K562 (cell line): ENCODE data around the gene MARCKS. TPM values are rescaled to one million over a fixed set of nuclear protein-coding genes. Genes with fewer than 3 reads are reported as not detected.

Experiments
- ATAC-seq: fragments of 200-7000 bp; cut with Tn5 transposase; 3 replicates; pipeline ENCODE4 v1.9.1; 2020; ENCODE audit warnings: moderate library complexity
- BruUV-seq: library from RNA; stranded (reverse); fragments of 400-500 nt; replicated peaks from 2 replicates; lab custom pipeline; 2021; lab: Mats Ljungman, UMichigan
- CTCF ChIA-PET: fragments of 300-600 bp; formaldehyde crosslinking; extraction: SDS; loops from one replicate; lab custom pipeline; 2021; ENCODE audit warnings: low intra/inter-chr PET ratio; lab: Yijun Ruan, JAX
- POLR2A ChIA-PET: fragments of 300-600, 350-650 bp; sonication (Branson Sonifier 250); formaldehyde crosslinking; extraction: SDS; loops from one replicate; lab custom pipeline; 2021; ENCODE audit warnings: antibody characterized with exemption, inconsistent platforms; lab: Yijun Ruan, JAX
- DNase-seq, 4 experiments: peaks; one replicate each; pipeline versions ENCODE4 v3.0.0 to v3.0.0-alpha.2; 2011 to 2018; ENCODE audit warnings: low spot score in 3 of 4, mixed read lengths in 3 of 4; ENCODE audit errors: extremely low read depth in 1 of 4
- FAIRE-seq: peaks from 2 replicates; lab custom pipeline; 2011; peaks lifted over from hg19 to GRCh38; lab: Jason Lieb, UNC
- H2AFZ ChIP-seq: 2 replicates; pipeline ENCODE4 v1.6.0; 2011; ENCODE audit warnings: low read depth, low read length, control low read depth, inconsistent platforms
- H3K27ac ChIP-seq: fragments of 200-600 bp; 3 replicates; pipeline ENCODE4 v1.8.0; 2011; ENCODE audit warnings: low read depth, mild to moderate bottlenecking, control low read depth, inconsistent platforms, low read length, moderate library complexity, mixed read lengths; ENCODE audit errors: extremely low read depth
- H3K27me3 ChIP-seq, 2 experiments: fragments of 300-600 bp in 1 of 2; 2 replicates in 1 of 2; 3 replicates in 1 of 2; pipeline versions ENCODE4 v1.6.0 to v1.8.0; 2011; ENCODE audit warnings: inconsistent platforms in 2 of 2, low read length in 2 of 2, mild to moderate bottlenecking in 1 of 2, mixed read lengths in 1 of 2, moderate library complexity in 1 of 2; ENCODE audit not compliant: control insufficient read depth in 2 of 2, insufficient read depth in 2 of 2
- H3K36me3 ChIP-seq: fragments of 300-600 bp; 3 replicates; pipeline ENCODE4 v1.8.0; 2011; ENCODE audit warnings: mild to moderate bottlenecking, low read length, inconsistent platforms; ENCODE audit not compliant: control insufficient read depth, insufficient read depth
- H3K4me1 ChIP-seq, 2 experiments: fragments of 200-600 bp in 1 of 2; replicated peaks in 1 of 2; 2 replicates in 1 of 2; 3 replicates in 1 of 2; pipeline versions ENCODE4 v1.5.1 to v1.8.0; 2011; ENCODE audit warnings: inconsistent platforms in 2 of 2, low read length in 2 of 2, mild to moderate bottlenecking in 1 of 2, mixed read lengths in 1 of 2, moderate library complexity in 1 of 2; ENCODE audit not compliant: control insufficient read depth in 2 of 2, insufficient read depth in 2 of 2
- H3K4me2 ChIP-seq: 2 replicates; pipeline ENCODE4 v1.6.1; 2011; ENCODE audit warnings: low read length, control low read depth, inconsistent platforms, mixed read lengths; ENCODE audit not compliant: insufficient read depth
- H3K4me3 ChIP-seq: fragments of 200-600 bp; sonication (generic), shearing (Covaris generic); 2 replicates; pipeline ENCODE4 v1.5.1; 2016; ENCODE audit warnings: control low read depth, inconsistent platforms
- H3K79me2 ChIP-seq: fragments of 200-600 bp; 3 replicates; pipeline ENCODE4 v1.8.0; 2011; ENCODE audit warnings: low read length, inconsistent platforms; ENCODE audit not compliant: control insufficient read depth, insufficient read depth
- H3K9ac ChIP-seq, 2 experiments: 2 replicates each; pipeline versions ENCODE4 v1.6.0 to v1.6.1; 2011; ENCODE audit warnings: low read depth in 2 of 2, low read length in 2 of 2, control low read depth in 1 of 2, inconsistent platforms in 1 of 2, mild to moderate bottlenecking in 1 of 2, mixed read lengths in 1 of 2; ENCODE audit not compliant: insufficient read depth in 1 of 2
- H3K9me1 ChIP-seq: one replicate; pipeline ENCODE4 v1.6.0; 2011; ENCODE audit warnings: inconsistent platforms, mild to moderate bottlenecking, low read length, moderate library complexity; ENCODE audit not compliant: control insufficient read depth, insufficient read depth
- H3K9me3 ChIP-seq: replicated peaks from 2 replicates; pipeline ENCODE4 v1.5.1; 2011; ENCODE audit warnings: low read depth, low read length, inconsistent platforms; ENCODE audit not compliant: control insufficient read depth, insufficient read depth
- H4K20me1 ChIP-seq: replicated peaks from 2 replicates; pipeline ENCODE4 v1.6.1; 2011; ENCODE audit warnings: low read length, inconsistent platforms, mixed read lengths; ENCODE audit not compliant: control insufficient read depth, insufficient read depth
- CCAR2 ChIP-seq: fragments of 200-400 bp; formaldehyde crosslinking; IDR thresholded peaks from 2 replicates; pipeline ENCODE4 v1.6.1; 2017; ENCODE audit warnings: mild to moderate bottlenecking, low read depth, low read length
- ESRRB ChIP-seq: fragments of 250-450 bp; sonication (Bioruptor Pico); IDR thresholded peaks from 2 replicates; pipeline ENCODE4 v1.5.0; 2020; ENCODE audit warnings: mild to moderate bottlenecking, moderate library complexity, borderline replicate concordance
- HCFC1 ChIP-seq: IDR thresholded peaks from 2 replicates; pipeline ENCODE4 v1.6.1; 2012; ENCODE audit warnings: low read depth, low read length, improper control_type of control experiment
- IRF2 ChIP-seq: sonication (generic); formaldehyde crosslinking; IDR thresholded peaks from 2 replicates; pipeline ENCODE4 v1.8.1; 2022; ENCODE audit warnings: mild to moderate bottlenecking, missing genetic modification reagents
- JUND ChIP-seq, 2 experiments: IDR thresholded peaks; 2 replicates in 1 of 2; 3 replicates in 1 of 2; pipeline ENCODE4 v1.6.1; 2011; ENCODE audit warnings: borderline replicate concordance in 2 of 2, low read depth in 2 of 2, low read length in 2 of 2, improper control_type of control experiment in 1 of 2, missing biosample characterization in 1 of 2, missing genetic modification characterization in 1 of 2, missing genetic modification reagents in 1 of 2
- LEF1 ChIP-seq: fragments of 450-650 bp; IDR thresholded peaks from 2 replicates; pipeline ENCODE4 v1.6.1; 2016; ENCODE audit warnings: mild to moderate bottlenecking
- MAFK ChIP-seq: IDR thresholded peaks from 2 replicates; pipeline ENCODE4 v1.6.1; 2011; ENCODE audit warnings: low read length, improper control_type of control experiment
- MEIS2 ChIP-seq: fragments of 450-650 bp; IDR thresholded peaks from 2 replicates; pipeline ENCODE4 v1.6.1; 2014; ENCODE audit warnings: mild to moderate bottlenecking; ENCODE audit not compliant: partially characterized antibody
- PURB ChIP-seq: sonication (generic); formaldehyde crosslinking; IDR thresholded peaks from 2 replicates; pipeline ENCODE4 v1.9.0; 2021; ENCODE audit warnings: low read depth, mild to moderate bottlenecking, missing genetic modification reagents
- PYGO2 ChIP-seq: fragments of 450-650 bp; IDR thresholded peaks from 2 replicates; pipeline ENCODE4 v1.6.1; 2016; ENCODE audit warnings: mild to moderate bottlenecking, missing genetic modification characterization, moderate library complexity, missing compliant biosample characterization
- RFX5 ChIP-seq: IDR thresholded peaks from 2 replicates; pipeline ENCODE4 v1.6.1; 2011; ENCODE audit warnings: low read depth, mild to moderate bottlenecking, improper control_type of control experiment, low read length
- SMC3 ChIP-seq: conservative IDR thresholded peaks from 2 replicates; pipeline ENCODE4 v1.6.1; 2011; ENCODE audit warnings: low read depth, low read length, improper control_type of control experiment; ENCODE audit not compliant: insufficient read depth
- ZNF124 ChIP-seq: sonication (generic); formaldehyde crosslinking; IDR thresholded peaks from 2 replicates; pipeline ENCODE4 v1.8.1; 2022; ENCODE audit warnings: missing genetic modification reagents
- ZNF143 ChIP-seq: sonication (generic); formaldehyde crosslinking; IDR thresholded peaks from 2 replicates; pipeline ENCODE4 v1.9.0; 2022; ENCODE audit warnings: mild to moderate bottlenecking, missing genetic modification reagents
- ZNF668 ChIP-seq: fragments of 250-450 bp; sonication (Bioruptor Pico); IDR thresholded peaks from 2 replicates; pipeline ENCODE4 v1.8.0; 2022; ENCODE audit warnings: mild to moderate bottlenecking, inconsistent platforms
- ZNF75A ChIP-seq: fragments of 450-650 bp; formaldehyde crosslinking; IDR thresholded peaks from 2 replicates; pipeline ENCODE4 v1.4.0; 2020; ENCODE audit warnings: mild to moderate bottlenecking
- WGBS: fragments of 100-300 bp; shearing (Covaris generic); methylation state at CpG from one replicate; pipeline ENCODE4 v1.1.6; 2016; ENCODE audit warnings: low coverage, mixed read lengths; ENCODE audit not compliant: insufficient coverage; ENCODE audit errors: missing lambda C conversion rate; 5-methylcytosine and 5-hydroxymethylcytosine counted together
- in situ Hi-C: fragments of 300-500 bp; cut with MboI; formaldehyde crosslinking; loops from 4 replicates; pipeline ENCODE4 v1.15.0; 2018; ENCODE audit warnings: inconsistent platforms, mixed read lengths
- intact Hi-C: fragments of 100-400 bp; cut with micrococcal nuclease; formaldehyde crosslinking; loops from 2 replicates; pipeline ENCODE4 v1.14.2; 2022
- polyA plus RNA-seq, 8 experiments: library from polyadenylated mRNA; depleted of rRNA in 4 of 8; stranded (reverse) in 5 of 8; unstranded in 3 of 8; fragments of >200 nt; fragmentation: Nextera tagmentation in 2 of 8; fragmentation: Illumina TruSeq in 1 of 8; extraction: Ambion mirVana in 2 of 8; extraction: Trizol in 1 of 8; gene quantifications; 2 replicates each; pipeline versions ENCODE4 v1.2.1 to v1.2.3, GENCODE V29; 2011 to 2014; ENCODE audit warnings: inconsistent platforms in 1 of 8, missing spikeins in 1 of 8
- total RNA-seq, 7 experiments: library from RNA; depleted of rRNA in 6 of 7; stranded (reverse); fragments of >200 nt in 6 of 7; fragmentation: Illumina TruSeq in 2 of 7; extraction: Trizol in 2 of 7; gene quantifications; 2 replicates each; pipeline versions ENCODE4 v1.2.1 to v1.2.3, GENCODE V29; 2011 to 2021; ENCODE audit warnings: low replicate concordance in 1 of 7
- TF ChIP-seq, protein P1 (sequence below): sonication (generic); formaldehyde crosslinking; IDR thresholded peaks from 2 replicates; pipeline ENCODE4 v1.8.0; 2022; ENCODE audit warnings: missing genetic modification reagents, mild to moderate bottlenecking, borderline replicate concordance
- TF ChIP-seq, protein P2 (sequence below): sonication (generic); formaldehyde crosslinking; IDR thresholded peaks from 2 replicates; pipeline ENCODE4 v1.8.1; 2023; ENCODE audit warnings: missing genetic modification reagents, mild to moderate bottlenecking, borderline replicate concordance

The MARCKS gene
- total and polyA plus RNA-seq, 9 of the 15 experiments (the other 6 are each of a cell fraction or from before 2014, with no cell fraction given), result 0.15 to 2.7 (median 1.0) TPM

DNA sequence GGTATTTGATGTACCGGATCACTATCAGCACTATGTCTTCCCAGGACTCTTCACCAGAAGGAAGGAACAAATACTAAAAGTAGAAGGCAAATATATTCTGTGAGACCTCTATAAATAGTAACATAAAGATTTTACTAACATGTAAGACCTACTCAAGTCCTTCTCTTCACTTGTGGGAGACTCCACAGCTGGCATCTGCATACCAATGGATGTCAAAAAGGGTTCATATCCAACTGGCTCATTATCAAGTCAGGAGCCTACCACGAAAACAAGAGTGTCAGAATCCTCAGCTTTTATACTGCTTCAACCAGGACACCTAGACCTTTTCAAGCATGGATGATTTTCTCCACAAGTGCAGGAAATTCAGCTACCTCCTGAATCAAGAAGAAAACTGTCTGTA is 20.0 kb upstream of the MARCKS start (continued):
- no peak for TF ChIP-seq MAFK

DNA sequence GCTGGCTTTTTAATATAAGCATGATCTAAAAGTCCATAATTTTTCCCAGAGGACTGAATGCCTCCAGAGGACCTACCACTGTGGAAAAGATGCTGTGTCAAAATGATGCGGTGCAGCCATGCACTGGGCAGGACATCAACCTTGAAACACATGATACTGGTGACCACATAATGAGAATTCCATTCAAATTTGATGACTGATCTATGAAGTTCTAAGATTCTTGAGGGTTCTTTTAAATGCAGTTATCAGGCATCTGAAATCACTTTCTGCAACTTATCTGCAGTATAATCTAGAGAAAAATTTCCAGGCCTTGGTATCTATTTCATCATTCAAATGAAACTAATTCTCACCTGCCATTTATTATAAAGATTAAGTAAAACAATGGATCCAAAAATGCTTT is 15.0 kb upstream of the MARCKS start:
- Histone ChIP-seq H3K4me3 (no peak overlapping the region), H4K20me1 (no peaks in the 10 kb centered on the region), H3K9me1 (no peaks in the 10 kb centered on the region), H3K36me3 (no peaks in the 10 kb centered on the region), H2AFZ (no peak overlapping the region), H3K9me3 (no peaks in the 10 kb centered on the region), H3K9ac (no peak overlapping the region), H3K4me2 (no peak overlapping the region), H3K79me2 (no peaks in the 10 kb centered on the region), H3K27ac (no peak overlapping the region), H3K4me1 (no peaks in the 10 kb centered on the region), H3K27me3 (no peaks in the 10 kb centered on the region)
- intact Hi-C loops, result no loop called here
- 0% methylated on average over 1 of the region's 1 CpG for WGBS
- POLR2A ChIA-PET, result no interaction called here
- FAIRE-seq, result no peak
- ATAC-seq, result no peak
- CTCF ChIA-PET, result no interaction called here
- DNase-seq, result no peak
- in situ Hi-C loops, result no loop called here
- no TSS peak for BruUV-seq
- TF ChIP-seq, protein P1, sequence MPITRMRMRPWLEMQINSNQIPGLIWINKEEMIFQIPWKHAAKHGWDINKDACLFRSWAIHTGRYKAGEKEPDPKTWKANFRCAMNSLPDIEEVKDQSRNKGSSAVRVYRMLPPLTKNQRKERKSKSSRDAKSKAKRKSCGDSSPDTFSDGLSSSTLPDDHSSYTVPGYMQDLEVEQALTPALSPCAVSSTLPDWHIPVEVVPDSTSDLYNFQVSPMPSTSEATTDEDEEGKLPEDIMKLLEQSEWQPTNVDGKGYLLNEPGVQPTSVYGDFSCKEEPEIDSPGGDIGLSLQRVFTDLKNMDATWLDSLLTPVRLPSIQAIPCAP (CRISPR knock-in tag), result no peak
- TF ChIP-seq ZNF668 (CRISPR knock-in tag) (no peak), ZNF75A (CRISPR knock-in tag) (no peak), PURB (no peak), ZNF143 (CRISPR knock-in tag) (no peak), ESRRB (CRISPR knock-in tag) (no peak), CCAR2 (no peak), RFX5 (no peak), JUND (IDR thresholded peaks at IDR 0.05; ENCODE audit: borderline replicate concordance, low read depth, low read length) (no peak), JUND (tag; IDR thresholded peaks at IDR 0.05; ENCODE audit: borderline replicate concordance, low read depth, low read length) (no peak), ZNF124 (CRISPR knock-in tag) (no peak), PYGO2 (tag) (no peak), IRF2 (CRISPR knock-in tag) (no peak), HCFC1 (no peak), LEF1 (no peak), MEIS2 (no peak), SMC3 (no peak)
- TF ChIP-seq, protein P2, sequence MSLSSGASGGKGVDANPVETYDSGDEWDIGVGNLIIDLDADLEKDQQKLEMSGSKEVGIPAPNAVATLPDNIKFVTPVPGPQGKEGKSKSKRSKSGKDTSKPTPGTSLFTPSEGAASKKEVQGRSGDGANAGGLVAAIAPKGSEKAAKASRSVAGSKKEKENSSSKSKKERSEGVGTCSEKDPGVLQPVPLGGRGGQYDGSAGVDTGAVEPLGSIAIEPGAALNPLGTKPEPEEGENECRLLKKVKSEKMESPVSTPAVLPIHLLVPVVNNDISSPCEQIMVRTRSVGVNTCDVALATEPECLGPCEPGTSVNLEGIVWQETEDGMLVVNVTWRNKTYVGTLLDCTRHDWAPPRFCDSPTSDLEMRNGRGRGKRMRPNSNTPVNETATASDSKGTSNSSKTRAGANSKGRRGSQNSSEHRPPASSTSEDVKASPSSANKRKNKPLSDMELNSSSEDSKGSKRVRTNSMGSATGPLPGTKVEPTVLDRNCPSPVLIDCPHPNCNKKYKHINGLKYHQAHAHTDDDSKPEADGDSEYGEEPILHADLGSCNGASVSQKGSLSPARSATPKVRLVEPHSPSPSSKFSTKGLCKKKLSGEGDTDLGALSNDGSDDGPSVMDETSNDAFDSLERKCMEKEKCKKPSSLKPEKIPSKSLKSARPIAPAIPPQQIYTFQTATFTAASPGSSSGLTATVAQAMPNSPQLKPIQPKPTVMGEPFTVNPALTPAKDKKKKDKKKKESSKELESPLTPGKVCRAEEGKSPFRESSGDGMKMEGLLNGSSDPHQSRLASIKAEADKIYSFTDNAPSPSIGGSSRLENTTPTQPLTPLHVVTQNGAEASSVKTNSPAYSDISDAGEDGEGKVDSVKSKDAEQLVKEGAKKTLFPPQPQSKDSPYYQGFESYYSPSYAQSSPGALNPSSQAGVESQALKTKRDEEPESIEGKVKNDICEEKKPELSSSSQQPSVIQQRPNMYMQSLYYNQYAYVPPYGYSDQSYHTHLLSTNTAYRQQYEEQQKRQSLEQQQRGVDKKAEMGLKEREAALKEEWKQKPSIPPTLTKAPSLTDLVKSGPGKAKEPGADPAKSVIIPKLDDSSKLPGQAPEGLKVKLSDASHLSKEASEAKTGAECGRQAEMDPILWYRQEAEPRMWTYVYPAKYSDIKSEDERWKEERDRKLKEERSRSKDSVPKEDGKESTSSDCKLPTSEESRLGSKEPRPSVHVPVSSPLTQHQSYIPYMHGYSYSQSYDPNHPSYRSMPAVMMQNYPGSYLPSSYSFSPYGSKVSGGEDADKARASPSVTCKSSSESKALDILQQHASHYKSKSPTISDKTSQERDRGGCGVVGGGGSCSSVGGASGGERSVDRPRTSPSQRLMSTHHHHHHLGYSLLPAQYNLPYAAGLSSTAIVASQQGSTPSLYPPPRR (CRISPR knock-in tag), result no peak
